Measurements from ENCODE around the gene GFRA1. TPM values are rescaled to one million over a fixed set of nuclear protein-coding genes. Genes with fewer than 3 reads are reported as not detected.

The GFRA1 gene
- total and polyA plus RNA-seq, 2 donors (not counting 3 experiments of a cell fraction or from before 2014, with no cell fraction given), result 0.22 to 0.88 TPM

DNA sequence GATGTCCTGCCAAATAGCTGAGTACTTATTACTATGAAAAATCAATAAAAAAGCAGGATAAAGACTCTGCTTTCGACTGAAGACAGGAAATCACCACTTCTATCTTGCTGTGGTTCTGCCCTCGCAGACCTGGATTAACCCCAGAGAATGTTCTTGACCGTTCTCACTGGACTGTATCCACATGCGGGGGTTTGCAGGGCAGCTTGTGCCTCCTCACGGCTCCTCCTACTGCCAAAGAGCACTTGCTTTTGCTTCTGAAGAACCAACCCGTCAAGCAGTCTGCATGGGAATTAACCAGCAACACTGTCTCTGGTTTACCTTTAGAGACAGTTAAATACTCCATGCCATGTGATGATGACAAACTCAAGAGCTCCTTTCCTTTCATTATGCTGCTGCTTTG is 184.0 kb downstream of the GFRA1 start:
- Histone ChIP-seq H3K27me3 (ENCODE audit: control insufficient read depth in 2 of 2, insufficient read depth in 2 of 2, low read length in 2 of 2) (no peaks in the 10 kb centered on the region), H3K79me2 (ENCODE audit: control insufficient read depth, insufficient read depth, low read length) (no peaks in the 10 kb centered on the region), H3K4me1 (ENCODE audit: control insufficient read depth, extremely low read depth, insufficient read depth, low read length) (no peaks in the 10 kb centered on the region), H2AFZ (ENCODE audit: low read depth, low read length) (no peak overlapping the region), H3K27ac (ENCODE audit: insufficient read depth, low read depth, low read length) (no peak overlapping the region), H3K4me3 (replicated peaks in 1 of 3; ENCODE audit: insufficient read depth in 1 of 3, low read depth in 1 of 3, low read length in 3 of 3) (no peak overlapping the region), H3K9me1 (replicated peaks; ENCODE audit: control insufficient read depth, extremely low read depth, insufficient read depth, low read length) (no peaks in the 10 kb centered on the region), H3K9ac (replicated peaks; ENCODE audit: extremely low read depth, insufficient read depth, low read length) (no peak overlapping the region), H3K36me3 (ENCODE audit: control insufficient read depth in 2 of 2, extremely low read depth in 1 of 2, insufficient read depth in 2 of 2, low read length in 2 of 2) (no peaks in the 10 kb centered on the region), H3K9me3 (replicated peaks; ENCODE audit: control insufficient read depth, insufficient read depth, low read length) (no peaks in the 10 kb centered on the region), H3K4me2 (ENCODE audit: insufficient read depth, low read length) (no peak overlapping the region), H4K20me1 (replicated peaks; ENCODE audit: control insufficient read depth, extremely low read depth, insufficient read depth, low read length) (no peaks in the 10 kb centered on the region)
- dilution Hi-C loops (cut with MboI; ENCODE audit: extremely low pct_ligation_motif_present, low sequenced_read_pairs), result no loop called here
- DNase-seq (ENCODE audit: low read depth, low spot score), result no peak
- FAIRE-seq, result no peak
- POLR2A ChIA-PET, result no interaction called here
- TF ChIP-seq, protein P1, sequence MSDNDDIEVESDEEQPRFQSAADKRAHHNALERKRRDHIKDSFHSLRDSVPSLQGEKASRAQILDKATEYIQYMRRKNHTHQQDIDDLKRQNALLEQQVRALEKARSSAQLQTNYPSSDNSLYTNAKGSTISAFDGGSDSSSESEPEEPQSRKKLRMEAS (IDR thresholded peaks at IDR 0.05; ENCODE audit: insufficient read depth, insufficient read length), result no peak
- TF ChIP-seq FOS (IDR thresholded peaks at IDR 0.05; ENCODE audit: borderline replicate concordance, insufficient read depth, low read length) (no peak), POLR2AphosphoS5 (IDR thresholded peaks at IDR 0.05; ENCODE audit: insufficient read depth, low read depth, low read length) (no peak), POLR2A (IDR thresholded peaks at IDR 0.05; ENCODE audit: low read depth, low read length) (no peak), MYC (IDR thresholded peaks at IDR 0.05; ENCODE audit: low read depth, low read length) (no peak), GATA2 (IDR thresholded peaks at IDR 0.05; ENCODE audit: insufficient read depth, insufficient read length, low read depth, low read length) (no peak), JUN (IDR thresholded peaks at IDR 0.05; ENCODE audit: borderline replicate concordance, insufficient read depth, insufficient read length, low read depth) (no peak), EZH2 (IDR thresholded peaks at IDR 0.05; ENCODE audit: borderline replicate concordance, low read depth, low read length, severe bottlenecking) (no peak)
- TF ChIP-seq, protein P2, sequence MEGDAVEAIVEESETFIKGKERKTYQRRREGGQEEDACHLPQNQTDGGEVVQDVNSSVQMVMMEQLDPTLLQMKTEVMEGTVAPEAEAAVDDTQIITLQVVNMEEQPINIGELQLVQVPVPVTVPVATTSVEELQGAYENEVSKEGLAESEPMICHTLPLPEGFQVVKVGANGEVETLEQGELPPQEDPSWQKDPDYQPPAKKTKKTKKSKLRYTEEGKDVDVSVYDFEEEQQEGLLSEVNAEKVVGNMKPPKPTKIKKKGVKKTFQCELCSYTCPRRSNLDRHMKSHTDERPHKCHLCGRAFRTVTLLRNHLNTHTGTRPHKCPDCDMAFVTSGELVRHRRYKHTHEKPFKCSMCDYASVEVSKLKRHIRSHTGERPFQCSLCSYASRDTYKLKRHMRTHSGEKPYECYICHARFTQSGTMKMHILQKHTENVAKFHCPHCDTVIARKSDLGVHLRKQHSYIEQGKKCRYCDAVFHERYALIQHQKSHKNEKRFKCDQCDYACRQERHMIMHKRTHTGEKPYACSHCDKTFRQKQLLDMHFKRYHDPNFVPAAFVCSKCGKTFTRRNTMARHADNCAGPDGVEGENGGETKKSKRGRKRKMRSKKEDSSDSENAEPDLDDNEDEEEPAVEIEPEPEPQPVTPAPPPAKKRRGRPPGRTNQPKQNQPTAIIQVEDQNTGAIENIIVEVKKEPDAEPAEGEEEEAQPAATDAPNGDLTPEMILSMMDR (IDR thresholded peaks at IDR 0.05; ENCODE audit: extremely low read depth in 1 of 2, insufficient read depth in 1 of 2, low read depth in 1 of 2, low read length in 2 of 2), result no peak
- intact Hi-C loops (cut with micrococcal nuclease), result no loop called here
- BruUV-seq (replicated peaks), result no TSS peak
- CTCF ChIA-PET, result no interaction called here
